H9 (cell line): ENCODE results near the gene SETD3. TPM values are rescaled to one million over a fixed set of nuclear protein-coding genes. Genes with fewer than 3 reads are reported as not detected.

Experiments used
- DNase-seq: peaks from one replicate; pipeline ENCODE4 v3.0.0-alpha.2; 2017
- H2AFZ ChIP-seq: one replicate; pipeline ENCODE4 v1.6.1; 2013; ENCODE audit warnings: mild to moderate bottlenecking, low read length, control low read depth, moderate library complexity
- H2AK5ac ChIP-seq: 2 replicates; pipeline ENCODE4 v1.6.1; 2013; ENCODE audit warnings: low read length, control low read depth, mixed read lengths; ENCODE audit not compliant: insufficient read length
- H2BK120ac ChIP-seq: one replicate; pipeline ENCODE4 v1.6.1; 2013; ENCODE audit warnings: low read depth, mild to moderate bottlenecking, low read length, control low read depth, inconsistent platforms; ENCODE audit not compliant: poor library complexity, severe bottlenecking
- H2BK12ac ChIP-seq: 2 replicates; pipeline ENCODE4 v1.6.1; 2013; ENCODE audit warnings: low read length, control low read depth, mixed read lengths, low read depth; ENCODE audit not compliant: insufficient read length
- H2BK15ac ChIP-seq: 2 replicates; pipeline ENCODE4 v1.6.1; 2013; ENCODE audit warnings: low read depth, low read length, control low read depth
- H2BK20ac ChIP-seq: one replicate; pipeline ENCODE4 v1.6.1; 2013; ENCODE audit warnings: low read depth, mild to moderate bottlenecking, low read length, control low read depth, inconsistent platforms; ENCODE audit not compliant: poor library complexity, severe bottlenecking
- H2BK5ac ChIP-seq: 2 replicates; pipeline ENCODE4 v1.6.1; 2013; ENCODE audit warnings: low read length, control low read depth, mixed read lengths; ENCODE audit not compliant: insufficient read length
- H3K14ac ChIP-seq: 2 replicates; pipeline ENCODE4 v1.6.1; 2013; ENCODE audit warnings: low read length, control low read depth; ENCODE audit not compliant: insufficient read depth
- H3K18ac ChIP-seq: 2 replicates; pipeline ENCODE4 v1.6.1; 2013; ENCODE audit warnings: low read depth, mild to moderate bottlenecking, mixed read lengths, low read length, control low read depth; ENCODE audit not compliant: insufficient read length
- H3K23ac ChIP-seq: 2 replicates; pipeline ENCODE4 v1.6.1; 2013; ENCODE audit warnings: low read length, control low read depth, mixed read lengths, low read depth; ENCODE audit not compliant: insufficient read length
- H3K23me2 ChIP-seq: 2 replicates; pipeline ENCODE4 v1.6.1; 2013; ENCODE audit warnings: low read depth, mild to moderate bottlenecking, mixed read lengths, low read length, control low read depth; ENCODE audit not compliant: insufficient read length, poor library complexity, severe bottlenecking
- H3K27ac ChIP-seq: 2 replicates; pipeline ENCODE4 v1.5.1; 2013; ENCODE audit warnings: low read length, control low read depth, mixed read lengths, low read depth; ENCODE audit not compliant: insufficient read length
- H3K27me3 ChIP-seq: 2 replicates; pipeline ENCODE4 v1.6.1; 2013; ENCODE audit warnings: low read length, control low read depth, inconsistent platforms; ENCODE audit not compliant: insufficient read depth
- H3K4ac ChIP-seq: 2 replicates; pipeline ENCODE4 v1.6.1; 2013; ENCODE audit warnings: low read depth, mild to moderate bottlenecking, control low read depth, inconsistent platforms, low read length, moderate library complexity
- H3K4me1 ChIP-seq: 2 replicates; pipeline ENCODE4 v1.6.1; 2013; ENCODE audit warnings: low read length, control low read depth, inconsistent platforms; ENCODE audit not compliant: insufficient read depth
- H3K4me2 ChIP-seq: 2 replicates; pipeline ENCODE4 v1.6.1; 2013; ENCODE audit warnings: low read length, control low read depth, mixed read lengths; ENCODE audit not compliant: insufficient read length, insufficient read depth
- H3K56ac ChIP-seq: 2 replicates; pipeline ENCODE4 v1.6.1; 2013; ENCODE audit warnings: low read depth, mild to moderate bottlenecking, mixed read lengths, low read length, control low read depth; ENCODE audit not compliant: insufficient read length
- H3K79me1 ChIP-seq: 2 replicates; pipeline ENCODE4 v1.6.1; 2013; ENCODE audit warnings: low read depth, mild to moderate bottlenecking, moderate library complexity, low read length, control low read depth, inconsistent platforms; ENCODE audit not compliant: insufficient read depth, poor library complexity, severe bottlenecking
- H3K79me2 ChIP-seq: 2 replicates; pipeline ENCODE4 v1.6.1; 2013; ENCODE audit warnings: low read length, control low read depth, inconsistent platforms; ENCODE audit not compliant: insufficient read depth
- H3K9ac ChIP-seq: 2 replicates; pipeline ENCODE4 v1.6.1; 2013; ENCODE audit warnings: low read length, control low read depth, mixed read lengths; ENCODE audit not compliant: insufficient read length; ENCODE audit errors: extremely low read depth
- H3K9me3 ChIP-seq: one replicate; pipeline ENCODE4 v1.6.1; 2013; ENCODE audit warnings: low read depth, low read length, inconsistent platforms; ENCODE audit not compliant: control insufficient read depth
- H3T11ph ChIP-seq: one replicate; pipeline ENCODE4 v1.6.1; 2013; ENCODE audit warnings: mild to moderate bottlenecking, low read length, control low read depth, inconsistent platforms
- H4K20me1 ChIP-seq: one replicate; pipeline ENCODE4 v1.6.1; 2013; ENCODE audit not compliant: control insufficient read depth, insufficient read length, insufficient read depth
- H4K5ac ChIP-seq: 2 replicates; pipeline ENCODE4 v1.6.1; 2013; ENCODE audit warnings: low read depth, mild to moderate bottlenecking, mixed read lengths, low read length, control low read depth; ENCODE audit not compliant: insufficient read length
- H4K8ac ChIP-seq: replicated peaks from 2 replicates; pipeline ENCODE4 v1.6.1; 2013; ENCODE audit warnings: low read length, control low read depth, mixed read lengths, low read depth; ENCODE audit not compliant: insufficient read length
- H4K91ac ChIP-seq: 2 replicates; pipeline ENCODE4 v1.6.1; 2013; ENCODE audit warnings: low read depth, mild to moderate bottlenecking, moderate library complexity, mixed read lengths, low read length, control low read depth; ENCODE audit not compliant: insufficient read length
- H3K27ac Mint-ChIP-seq, 3 experiments: 2 replicates in 2 of 3; 3 replicates in 1 of 3; pipeline ENCODE4 v1.8.0; 2020 to 2021; ENCODE audit warnings: mixed read lengths in 3 of 3, mild to moderate bottlenecking in 1 of 3, moderate library complexity in 1 of 3
- H3K27me3 Mint-ChIP-seq: 2 replicates; pipeline ENCODE4 v1.8.0; 2021; ENCODE audit warnings: low read depth, mild to moderate bottlenecking, moderate library complexity, mixed read lengths
- H3K36me3 Mint-ChIP-seq, 3 experiments: 2 replicates in 2 of 3; 3 replicates in 1 of 3; pipeline ENCODE4 v1.8.0; 2020 to 2021; ENCODE audit warnings: low read depth in 3 of 3, mixed read lengths in 3 of 3; ENCODE audit not compliant: insufficient read depth in 1 of 3
- H3K4me1 Mint-ChIP-seq, 2 experiments: 2 replicates each; pipeline ENCODE4 v1.8.0; 2020; ENCODE audit warnings: mixed read lengths in 2 of 2
- H3K4me3 Mint-ChIP-seq, 2 experiments: 2 replicates in 1 of 2; 3 replicates in 1 of 2; pipeline ENCODE4 v1.8.0; 2020 to 2021; ENCODE audit warnings: mild to moderate bottlenecking in 2 of 2, mixed read lengths in 2 of 2, moderate library complexity in 1 of 2
- H3K9me3 Mint-ChIP-seq, 2 experiments: 2 replicates in 1 of 2; 3 replicates in 1 of 2; pipeline ENCODE4 v1.8.0; 2020; ENCODE audit warnings: mild to moderate bottlenecking in 2 of 2, mixed read lengths in 2 of 2, moderate library complexity in 1 of 2
- WGBS: extraction: QIAGEN DNeasy Blood & Tissue Kit; methylation state at CpG from one replicate; pipeline ENCODE4 v1.1.7; 2013; ENCODE audit warnings: missing lambda C conversion rate, low lambda C conversion rate, mixed read lengths; ENCODE audit not compliant: insufficient read length; ENCODE audit errors: extremely low coverage; 5-methylcytosine and 5-hydroxymethylcytosine counted together
- total RNA-seq: library from RNA; stranded (reverse); gene quantifications from 2 replicates; pipeline ENCODE4 v1.2.1, GENCODE V29; 2021
- TF ChIP-seq, protein P1 (sequence below): fragments of 200-600 bp; sonication (generic); conservative IDR thresholded peaks from 3 replicates; pipeline ENCODE4 v1.8.0; 2021; ENCODE audit warnings: antibody characterized with exemption, mild to moderate bottlenecking

SETD3 gene
- total RNA-seq, 1 experiment from 2014 or later, result 56.7 TPM

DNA sequence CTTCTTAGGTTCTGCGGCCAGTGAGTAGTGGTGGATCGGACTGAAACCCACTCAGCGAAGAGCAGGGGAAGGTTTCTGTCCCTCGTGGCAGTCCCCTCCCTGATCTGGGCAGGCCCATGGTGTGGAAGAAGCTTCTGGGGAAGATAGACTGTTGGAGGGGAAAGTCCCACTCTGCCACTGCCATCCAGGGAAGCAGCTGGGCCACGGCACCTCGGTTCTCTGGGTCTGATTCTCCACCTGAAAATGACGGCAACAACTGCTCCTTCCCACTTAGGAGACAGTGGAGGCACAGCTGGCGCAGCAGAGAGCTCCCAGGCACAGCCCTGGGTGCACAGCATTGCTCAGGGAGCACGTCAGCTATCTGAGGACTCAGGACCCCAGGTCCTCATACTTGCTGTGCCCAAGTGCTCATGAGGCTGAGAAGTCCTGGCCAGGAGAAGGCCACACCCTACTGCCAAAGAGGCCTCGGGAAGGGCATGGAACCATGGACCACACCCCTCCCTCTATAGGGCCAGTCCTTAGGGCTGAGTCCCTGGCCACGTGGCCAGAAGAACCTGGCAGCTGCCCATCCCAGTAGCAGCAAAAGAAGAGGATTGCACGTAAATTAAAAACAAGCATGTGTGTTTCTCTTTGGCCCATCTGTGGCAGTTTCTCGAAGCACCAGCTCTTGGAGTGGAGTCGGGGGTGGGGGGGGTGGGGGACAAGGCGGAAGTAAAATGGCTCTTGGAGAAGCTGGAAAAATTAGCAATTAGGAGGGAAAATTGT lies 123.3 kb downstream of the SETD3 start:
- no peak overlapping the region for H2AK5ac ChIP-seq
- TF ChIP-seq, protein P1, sequence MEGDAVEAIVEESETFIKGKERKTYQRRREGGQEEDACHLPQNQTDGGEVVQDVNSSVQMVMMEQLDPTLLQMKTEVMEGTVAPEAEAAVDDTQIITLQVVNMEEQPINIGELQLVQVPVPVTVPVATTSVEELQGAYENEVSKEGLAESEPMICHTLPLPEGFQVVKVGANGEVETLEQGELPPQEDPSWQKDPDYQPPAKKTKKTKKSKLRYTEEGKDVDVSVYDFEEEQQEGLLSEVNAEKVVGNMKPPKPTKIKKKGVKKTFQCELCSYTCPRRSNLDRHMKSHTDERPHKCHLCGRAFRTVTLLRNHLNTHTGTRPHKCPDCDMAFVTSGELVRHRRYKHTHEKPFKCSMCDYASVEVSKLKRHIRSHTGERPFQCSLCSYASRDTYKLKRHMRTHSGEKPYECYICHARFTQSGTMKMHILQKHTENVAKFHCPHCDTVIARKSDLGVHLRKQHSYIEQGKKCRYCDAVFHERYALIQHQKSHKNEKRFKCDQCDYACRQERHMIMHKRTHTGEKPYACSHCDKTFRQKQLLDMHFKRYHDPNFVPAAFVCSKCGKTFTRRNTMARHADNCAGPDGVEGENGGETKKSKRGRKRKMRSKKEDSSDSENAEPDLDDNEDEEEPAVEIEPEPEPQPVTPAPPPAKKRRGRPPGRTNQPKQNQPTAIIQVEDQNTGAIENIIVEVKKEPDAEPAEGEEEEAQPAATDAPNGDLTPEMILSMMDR, result no peak
- H4K8ac ChIP-seq, result no peak overlapping the region
- H2BK15ac ChIP-seq, result no peak overlapping the region
- H3K4ac ChIP-seq, result no peak overlapping the region
- H2BK120ac ChIP-seq, result no peak overlapping the region
- Mint-ChIP-seq H3K4me3 (no peak overlapping the region), H3K36me3 (no peaks in the 10 kb centered on the region; a peak in 1 of 7 replicates), H3K27ac (no peak overlapping the region), H3K27me3 (peaks cover under 1% of the 10 kb centered on the region), H3K9me3 (no peaks in the 10 kb centered on the region), H3K4me1 (peaks cover 9 to 10% of the 10 kb centered on the region in 2 experiments)
- WGBS, result no CpG with 5 or more reads among the region's 15 CpGs
- H4K20me1 ChIP-seq, result no peaks in the 10 kb centered on the region
- H3K14ac ChIP-seq, result no peak overlapping the region; the same call in 1 of the 2 replicates
- H2BK20ac ChIP-seq, result no peak overlapping the region
- no peaks in the 10 kb centered on the region for H3K79me1 ChIP-seq
- H3K23me2 ChIP-seq, result no peaks in the 10 kb centered on the region
- H3K4me1 ChIP-seq, result no peaks in the 10 kb centered on the region
- H3K27me3 ChIP-seq, result no peaks in the 10 kb centered on the region
- no peak overlapping the region for H3T11ph ChIP-seq
- DNase-seq, result no peak
- H2BK5ac ChIP-seq, result no peak overlapping the region
- H4K91ac ChIP-seq, result no peak overlapping the region
- H3K9me3 ChIP-seq, result no peaks in the 10 kb centered on the region
- H3K4me2 ChIP-seq, result no peak overlapping the region
- H2BK12ac ChIP-seq, result no peak overlapping the region
- H3K9ac ChIP-seq, result no peak overlapping the region
- no peak overlapping the region for H4K5ac ChIP-seq
- no peak overlapping the region for H3K27ac ChIP-seq
- H3K23ac ChIP-seq, result no peak overlapping the region
- H3K79me2 ChIP-seq, result no peaks in the 10 kb centered on the region
- no peak overlapping the region for H3K18ac ChIP-seq
- no peak overlapping the region for H3K56ac ChIP-seq
- H2AFZ ChIP-seq, result no peak overlapping the region
